ENCODE measurements around the gene CDH18.

The CDH18 gene

DNA sequence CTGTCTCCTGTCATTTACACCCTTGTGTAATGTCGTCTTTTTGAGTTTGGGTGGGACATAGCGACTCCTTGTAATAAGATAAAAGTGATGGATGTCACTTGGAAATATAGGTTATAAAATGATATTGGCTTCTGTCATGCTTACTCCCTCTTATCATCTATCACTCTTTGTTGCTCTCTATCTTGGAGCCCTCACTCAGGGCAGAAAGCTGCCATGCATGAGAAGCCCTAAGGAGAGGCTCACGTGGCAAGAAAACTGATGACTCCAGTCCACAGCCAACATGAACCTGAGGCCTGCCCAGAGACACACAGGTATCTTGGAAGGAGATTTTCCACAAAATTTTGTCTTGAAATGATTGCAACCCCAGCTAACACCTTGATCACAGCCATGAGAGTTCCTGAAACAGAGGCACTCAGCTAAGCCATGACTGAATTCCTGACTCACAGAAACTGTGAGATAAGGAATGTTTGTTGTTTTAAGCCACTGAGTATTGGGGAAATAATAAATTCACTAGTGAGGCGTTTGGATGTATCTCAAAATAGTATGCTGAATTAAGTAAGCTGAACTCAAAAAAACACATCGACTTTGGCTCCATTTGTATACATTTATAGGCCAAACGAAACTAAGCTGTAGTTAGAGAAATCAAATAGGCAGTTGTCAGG is 216.7 kb downstream of the CDH18 start:
- CTCF ChIA-PET: no interaction called here
- no peak overlapping the region for H3K4me3 Mint-ChIP-seq
- no peaks in the 10 kb centered on the region for H3K27me3 Mint-ChIP-seq
- no peak overlapping the region for H3K27ac Mint-ChIP-seq
- H3K36me3 Mint-ChIP-seq: no peaks in the 10 kb centered on the region
- H3K9me3 Mint-ChIP-seq: peaks cover 8% of the 10 kb centered on the region
- DNase-seq: no peak
- no peaks in the 10 kb centered on the region for H3K4me1 Mint-ChIP-seq

GRCh38 chr5:19770396-19770795 is 217.6 kb downstream of the CDH18 start:
- H3K27ac Mint-ChIP-seq: no peak overlapping the region
- H3K4me3 Mint-ChIP-seq: no peak overlapping the region
- H3K36me3 Mint-ChIP-seq: no peaks in the 10 kb centered on the region
- no peaks in the 10 kb centered on the region for H3K27me3 Mint-ChIP-seq
- no peak for DNase-seq
- CTCF ChIA-PET: no interaction called here
- peaks cover 5% of the 10 kb centered on the region for H3K9me3 Mint-ChIP-seq
- no peaks in the 10 kb centered on the region for H3K4me1 Mint-ChIP-seq

DNA sequence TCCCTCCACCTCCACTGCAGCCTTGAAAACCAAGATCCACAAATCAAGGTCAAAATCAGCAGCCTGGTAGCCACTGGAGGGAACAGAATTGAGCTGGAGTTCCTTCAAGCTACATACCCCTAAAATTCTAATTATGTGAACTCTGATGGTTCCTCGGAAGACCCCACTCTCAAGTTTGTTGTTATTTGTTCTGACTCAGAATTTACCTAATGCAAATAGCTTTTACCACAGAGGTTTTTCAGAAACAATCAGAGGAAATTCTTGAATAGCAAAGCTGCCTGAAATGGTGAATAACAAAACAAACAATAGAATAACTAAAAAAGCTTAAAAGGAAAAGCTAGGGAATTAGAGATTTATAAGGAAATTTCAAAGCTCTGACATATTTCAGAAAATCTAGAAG is 220.0 kb downstream of the CDH18 start:
- H3K27ac Mint-ChIP-seq: no peak overlapping the region
- H3K4me1 Mint-ChIP-seq: no peaks in the 10 kb centered on the region

DNA sequence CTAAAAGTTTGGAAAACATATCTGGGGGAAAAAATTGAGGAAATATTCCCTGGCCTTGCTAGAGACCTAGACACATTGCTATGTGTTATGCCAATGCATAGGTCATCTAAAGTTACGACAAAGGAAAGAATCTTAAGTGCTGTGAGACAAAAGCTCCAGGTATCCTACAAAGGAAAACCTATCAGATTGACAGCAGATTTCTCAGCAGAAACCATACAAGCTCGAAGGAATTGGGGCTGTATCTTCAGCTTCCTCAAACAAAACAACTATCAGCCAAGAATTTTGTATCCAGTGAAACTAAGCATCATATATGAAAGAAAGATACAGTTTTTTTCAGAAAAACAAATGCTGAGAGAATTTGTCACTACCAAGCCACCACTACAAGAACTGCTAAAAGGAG is 234.4 kb downstream of the CDH18 start:
- Mint-ChIP-seq H3K9me3 (peaks cover 11% of the 10 kb centered on the region), H3K27ac (no peak overlapping the region), H3K36me3 (no peaks in the 10 kb centered on the region), H3K4me1 (no peaks in the 10 kb centered on the region), H3K4me3 (no peak overlapping the region), H3K27me3 (no peaks in the 10 kb centered on the region)
- CTCF ChIA-PET: no interaction called here
- DNase-seq: no peak

More for the DNA sequence above, 220.0 kb downstream of the CDH18 start:
- no peak for DNase-seq
- no peaks in the 10 kb centered on the region for H3K27me3 Mint-ChIP-seq
- CTCF ChIA-PET: no interaction called here
- H3K4me3 Mint-ChIP-seq: no peak overlapping the region
- no peaks in the 10 kb centered on the region for H3K36me3 Mint-ChIP-seq
- H3K9me3 Mint-ChIP-seq: peaks cover 10% of the 10 kb centered on the region

DNA sequence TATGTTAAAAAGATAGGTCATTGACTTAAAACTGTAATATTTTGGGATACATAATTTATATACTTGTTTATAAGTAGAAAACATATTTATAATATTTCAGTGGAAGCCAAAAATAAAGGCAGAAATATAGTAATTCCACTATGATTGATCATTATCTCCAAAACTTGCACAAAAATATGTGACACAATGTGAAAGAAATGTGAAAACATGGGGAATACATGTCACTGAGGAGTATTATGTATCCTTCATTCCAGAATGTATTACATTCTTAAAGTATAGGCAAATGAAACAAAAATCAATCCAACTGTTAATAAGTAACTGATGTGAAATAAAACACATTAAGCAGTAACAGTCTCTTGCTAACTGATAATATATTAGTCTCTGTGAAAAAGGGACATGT is 236.7 kb downstream of the CDH18 start:
- H3K9me3 Mint-ChIP-seq: peaks cover 7% of the 10 kb centered on the region
- H3K36me3 Mint-ChIP-seq: no peaks in the 10 kb centered on the region
- CTCF ChIA-PET: no interaction called here
- DNase-seq: no peak
- H3K27ac Mint-ChIP-seq: no peak overlapping the region
- H3K27me3 Mint-ChIP-seq: no peaks in the 10 kb centered on the region
- H3K4me3 Mint-ChIP-seq: no peak overlapping the region
- no peaks in the 10 kb centered on the region for H3K4me1 Mint-ChIP-seq

DNA sequence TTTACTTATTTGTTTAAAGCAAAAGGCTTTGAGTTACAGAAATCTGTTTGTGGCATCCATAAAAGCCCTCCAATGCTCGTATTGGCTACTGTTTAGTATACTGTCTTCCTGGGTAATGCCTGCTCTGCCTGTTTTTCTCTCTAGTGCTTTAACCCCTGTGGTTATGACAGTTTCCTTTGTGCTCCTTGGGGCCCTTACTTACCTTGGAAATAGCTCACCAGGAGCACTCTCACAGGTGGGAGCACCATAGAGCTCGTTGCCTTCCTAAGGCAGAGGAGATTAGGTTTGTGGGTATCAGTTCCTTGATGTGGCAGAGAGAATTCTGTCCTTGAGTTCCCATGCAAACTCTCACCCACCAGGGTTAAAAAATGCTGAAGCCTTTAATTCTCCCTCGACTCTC is 242.8 kb downstream of the CDH18 start:
- Mint-ChIP-seq H3K4me3 (no peak overlapping the region), H3K27me3 (no peaks in the 10 kb centered on the region)
- CTCF ChIA-PET: no interaction called here

GRCh38 chr5:19739671-19740070 is 248.3 kb downstream of the CDH18 start:
- Mint-ChIP-seq H3K4me3 (no peak overlapping the region), H3K27ac (no peak overlapping the region), H3K9me3 (peaks cover 8% of the 10 kb centered on the region), H3K27me3 (no peaks in the 10 kb centered on the region), H3K36me3 (no peaks in the 10 kb centered on the region), H3K4me1 (no peaks in the 10 kb centered on the region)
- no peak for DNase-seq
- CTCF ChIA-PET: no interaction called here

More for the DNA sequence above, 242.8 kb downstream of the CDH18 start:
- no peak overlapping the region for H3K27ac Mint-ChIP-seq
- H3K9me3 Mint-ChIP-seq: no peaks in the 10 kb centered on the region
- no peaks in the 10 kb centered on the region for H3K36me3 Mint-ChIP-seq
- H3K4me1 Mint-ChIP-seq: no peaks in the 10 kb centered on the region
- no peak for DNase-seq

- Mint-ChIP-seq H3K4me3 (no peak overlapping the region), H3K27me3 (no peaks in the 10 kb centered on the region), H3K27ac (no peak overlapping the region), H3K4me1 (no peaks in the 10 kb centered on the region), H3K36me3 (no peaks in the 10 kb centered on the region), H3K9me3 (peaks cover 13% of the 10 kb centered on the region)
- no peak for DNase-seq
- CTCF ChIA-PET: no interaction called here
Observed at GRCh38 chr5:19734776-19735175, 253.2 kb downstream of the CDH18 start.

- no peak for DNase-seq
- Mint-ChIP-seq H3K4me1 (no peaks in the 10 kb centered on the region), H3K9me3 (peaks cover 9% of the 10 kb centered on the region), H3K27me3 (no peaks in the 10 kb centered on the region), H3K36me3 (no peaks in the 10 kb centered on the region), H3K4me3 (no peak overlapping the region), H3K27ac (no peak overlapping the region)
- CTCF ChIA-PET: no interaction called here
Observed at GRCh38 chr5:19733612-19734495, 254.1 kb downstream of the CDH18 start.

GRCh38 chr5:19728571-19728970 is 259.4 kb downstream of the CDH18 start:
- peaks cover 9% of the 10 kb centered on the region for H3K9me3 Mint-ChIP-seq
- H3K36me3 Mint-ChIP-seq: no peaks in the 10 kb centered on the region
- DNase-seq: no peak
- no peak overlapping the region for H3K27ac Mint-ChIP-seq
- CTCF ChIA-PET: no interaction called here
- no peaks in the 10 kb centered on the region for H3K4me1 Mint-ChIP-seq
- H3K4me3 Mint-ChIP-seq: no peak overlapping the region
- no peaks in the 10 kb centered on the region for H3K27me3 Mint-ChIP-seq

DNA sequence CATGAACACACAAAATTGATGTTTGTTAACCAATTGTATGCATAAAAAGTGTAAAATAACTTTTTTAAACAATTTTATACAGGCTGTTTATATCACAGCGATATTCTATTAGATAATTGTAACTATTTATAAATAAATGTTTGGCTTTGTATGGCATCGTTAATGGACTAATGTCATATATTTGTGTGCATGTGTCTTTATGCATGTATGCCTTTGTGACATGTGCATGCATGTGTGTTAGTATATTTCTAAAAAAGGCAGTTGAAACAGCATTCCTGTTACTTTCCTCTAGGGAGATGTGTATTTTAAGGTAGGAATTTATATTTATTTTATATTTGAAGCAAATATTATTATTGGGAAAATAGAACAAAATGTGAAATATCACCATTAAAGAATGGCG is 268.9 kb downstream of the CDH18 start:
- DNase-seq: no peak
- no peaks in the 10 kb centered on the region for H3K4me1 Mint-ChIP-seq
- H3K4me3 Mint-ChIP-seq: no peak overlapping the region
- H3K27ac Mint-ChIP-seq: no peak overlapping the region
- CTCF ChIA-PET: no interaction called here
- H3K9me3 Mint-ChIP-seq: peaks cover 5% of the 10 kb centered on the region
- H3K27me3 Mint-ChIP-seq: no peaks in the 10 kb centered on the region
- no peaks in the 10 kb centered on the region for H3K36me3 Mint-ChIP-seq

DNA sequence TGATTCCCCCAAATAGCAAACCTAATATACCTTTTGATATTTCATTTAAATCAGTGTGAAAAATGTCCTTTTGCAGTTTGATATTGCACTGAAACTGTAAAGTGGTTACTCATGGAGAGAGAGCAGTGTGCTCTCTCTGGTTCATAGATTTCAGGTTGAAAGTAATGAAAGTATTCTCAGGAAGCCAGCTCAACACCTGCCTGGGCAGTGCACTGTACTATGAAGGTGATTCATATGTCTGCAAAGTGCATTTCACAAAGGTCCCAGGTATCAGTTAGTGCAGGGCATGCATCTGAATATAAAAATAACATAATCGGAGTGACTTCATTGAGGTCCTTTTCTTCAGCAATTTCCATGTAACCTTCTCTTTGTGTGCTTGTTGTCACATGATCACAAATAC is 274.3 kb downstream of the CDH18 start:
- H3K27ac Mint-ChIP-seq: no peak overlapping the region
- no peaks in the 10 kb centered on the region for H3K4me1 Mint-ChIP-seq
- no peak for DNase-seq
- CTCF ChIA-PET: interaction anchor here (1.0 kb wide), 1 partner anchor 12 kb away, joined by 3 read pairs; no protein-coding TSS in a partner anchor
- H3K27me3 Mint-ChIP-seq: no peaks in the 10 kb centered on the region
- peaks cover 3% of the 10 kb centered on the region for H3K9me3 Mint-ChIP-seq
- no peak overlapping the region for H3K4me3 Mint-ChIP-seq
- H3K36me3 Mint-ChIP-seq: no peaks in the 10 kb centered on the region

DNA sequence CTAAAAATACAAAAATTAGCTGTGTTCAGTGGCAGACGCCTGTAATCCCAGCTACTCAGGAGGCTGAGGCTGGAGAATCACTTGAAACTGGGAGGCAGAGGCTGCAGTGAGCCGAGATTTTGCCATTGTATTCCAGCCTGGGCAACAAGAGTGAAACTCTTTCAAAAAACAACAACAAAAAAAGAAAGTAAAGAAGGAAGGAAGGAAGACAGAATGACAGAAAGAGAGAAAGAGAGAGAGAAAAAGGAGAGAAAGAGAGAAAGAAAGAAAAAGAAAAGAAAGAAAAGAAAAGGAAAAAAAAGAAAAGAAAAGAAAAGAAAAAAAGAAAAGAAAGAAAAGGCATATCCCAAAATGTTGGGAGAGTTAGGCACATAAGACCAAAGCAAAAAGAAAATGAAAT is 278.6 kb downstream of the CDH18 start:
- no peaks in the 10 kb centered on the region for H3K4me1 Mint-ChIP-seq
- H3K9me3 Mint-ChIP-seq: peaks cover 11% of the 10 kb centered on the region
- no peaks in the 10 kb centered on the region for H3K36me3 Mint-ChIP-seq
- DNase-seq: no peak
- no peak overlapping the region for H3K4me3 Mint-ChIP-seq
- no peak overlapping the region for H3K27ac Mint-ChIP-seq
- CTCF ChIA-PET: no interaction called here
- H3K27me3 Mint-ChIP-seq: no peaks in the 10 kb centered on the region

DNA sequence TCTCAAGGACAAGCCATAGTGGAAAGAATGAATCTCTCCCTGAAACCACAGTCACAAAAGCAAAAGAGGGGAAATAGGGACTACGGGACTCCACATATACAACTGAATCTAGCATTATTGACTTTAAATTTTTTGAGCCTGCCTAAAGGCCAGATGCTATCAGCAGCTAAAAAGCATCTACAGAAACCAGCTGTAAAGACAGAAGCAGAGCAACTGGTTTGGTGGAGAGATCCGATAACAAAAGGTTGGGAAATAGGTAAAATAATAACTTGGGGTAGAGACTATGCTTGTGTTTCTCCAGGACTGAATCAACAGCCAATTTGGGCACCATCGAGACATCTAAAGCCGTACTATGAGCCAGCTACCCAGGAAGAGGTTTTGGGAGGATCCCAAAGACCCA is 281.2 kb downstream of the CDH18 start:
- Mint-ChIP-seq H3K36me3 (no peaks in the 10 kb centered on the region), H3K27me3 (no peaks in the 10 kb centered on the region), H3K4me3 (no peak overlapping the region), H3K27ac (no peak overlapping the region), H3K9me3 (peaks cover 15% of the 10 kb centered on the region), H3K4me1 (no peaks in the 10 kb centered on the region)
- CTCF ChIA-PET: no interaction called here
- DNase-seq: no peak

DNA sequence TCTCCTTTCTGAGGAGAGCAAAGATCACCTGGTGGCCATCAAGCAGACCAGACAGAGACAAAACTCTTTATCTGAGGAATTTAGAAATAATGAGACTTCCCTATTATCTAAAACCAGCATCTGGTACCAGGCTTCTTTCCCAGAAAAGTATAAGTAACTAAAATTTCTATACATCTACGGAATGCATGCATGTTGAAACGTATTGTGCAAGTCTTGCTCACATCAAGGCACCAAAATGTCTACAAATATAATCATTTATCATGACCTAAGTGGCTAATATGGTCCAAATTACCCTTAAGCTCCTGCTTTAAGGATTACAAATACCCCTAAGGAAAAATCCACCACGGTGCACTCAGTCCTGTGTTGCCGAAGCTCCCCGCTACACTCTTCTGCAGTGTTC is 286.3 kb downstream of the CDH18 start:
- H3K27ac Mint-ChIP-seq: no peak overlapping the region
- no peaks in the 10 kb centered on the region for H3K27me3 Mint-ChIP-seq
- DNase-seq: no peak
- CTCF ChIA-PET: interaction anchor here (1.0 kb wide), 1 partner anchor 13 kb away, joined by 3 read pairs; no protein-coding TSS in a partner anchor
- H3K36me3 Mint-ChIP-seq: no peaks in the 10 kb centered on the region
- no peaks in the 10 kb centered on the region for H3K4me1 Mint-ChIP-seq
- peaks cover 8% of the 10 kb centered on the region for H3K9me3 Mint-ChIP-seq
- H3K4me3 Mint-ChIP-seq: no peak overlapping the region
